Lower lobe of right lung (tissue), 2 donors: ENCODE results near the gene POFUT1. TPM values are rescaled to one million over a fixed set of nuclear protein-coding genes. Genes with fewer than 3 reads are reported as not detected.

Experiments
- ATAC-seq, 2 donors: fragments of 200-7000 bp; cut with Tn5 transposase; one replicate each; pipeline ENCODE4 v1.9.1; 2020 to 2022; ENCODE audit warnings: mild to moderate bottlenecking in 2 of 2, moderate library complexity in 2 of 2
- DNase-seq: peaks from one replicate; pipeline ENCODE4 v3.0.0-alpha.2; 2020
- H3K27ac ChIP-seq: fragments of 200-600 bp; one replicate; pipeline ENCODE4 v1.8.0; 2022
- H3K27me3 ChIP-seq: fragments of 200-600 bp; one replicate; pipeline ENCODE4 v1.8.0; 2022; ENCODE audit warnings: low read depth
- H3K36me3 ChIP-seq: fragments of 200-600 bp; one replicate; pipeline ENCODE4 v1.8.0; 2022; ENCODE audit warnings: mild to moderate bottlenecking
- H3K4me1 ChIP-seq: fragments of 200-600 bp; one replicate; pipeline ENCODE4 v1.8.0; 2022
- H3K4me3 ChIP-seq: fragments of 200-600 bp; one replicate; pipeline ENCODE4 v1.8.0; 2022; ENCODE audit warnings: mild to moderate bottlenecking
- H3K9me3 ChIP-seq: fragments of 200-600 bp; one replicate; pipeline ENCODE4 v1.8.0; 2022
- intact Hi-C: fragments of 100-400 bp; cut with DNase I; formaldehyde crosslinking; loops from one replicate; pipeline ENCODE4 v1.11.0; 2022
- total RNA-seq: library from RNA; stranded (reverse); fragmentation: NEBNext Ultra II Directional; extraction: Animal tissue kit (Norgen Biotek cat#: 25700); gene quantifications from one replicate; pipeline ENCODE4 v1.2.1, GENCODE V29; 2021
- TF ChIP-seq, protein P1 (sequence below): fragments of 200-600 bp; IDR thresholded peaks from one replicate; pipeline ENCODE4 v1.8.0; 2022; ENCODE audit warnings: antibody characterized with exemption, mild to moderate bottlenecking
- donor health status: DM: no; HTN: yes; CAD: no; lungs with severe emphysema.

The POFUT1 gene
- total RNA-seq, 1 donor from 2014 or later = 26.1 TPM

DNA sequence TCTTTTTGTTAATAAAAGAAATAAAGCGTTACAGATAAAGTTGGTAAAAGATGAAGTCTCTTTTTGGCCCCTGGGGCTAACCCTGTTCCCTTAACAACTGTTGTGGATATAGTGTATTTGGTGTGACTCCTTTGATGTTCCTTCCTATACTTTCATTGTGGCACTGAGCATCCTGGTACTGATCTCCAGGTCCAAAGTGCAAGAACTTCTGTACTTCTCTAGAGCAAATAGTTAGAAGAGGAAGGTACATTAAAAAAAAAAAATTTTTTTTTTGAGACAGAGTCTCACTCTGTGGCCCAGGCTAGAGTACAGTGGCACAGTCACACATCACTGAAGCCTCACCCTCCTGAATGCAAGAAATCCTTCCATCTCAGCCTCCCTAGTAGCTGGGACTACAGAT is 6.2 kb downstream of the POFUT1 start:
- Histone ChIP-seq H3K27me3 (no peaks in the 10 kb centered on the region), H3K9me3 (no peaks in the 10 kb centered on the region), H3K36me3 (peaks cover 73% of the 10 kb centered on the region), H3K4me1 (peaks cover 3% of the 10 kb centered on the region), H3K4me3 (no peak overlapping the region), H3K27ac (no peak overlapping the region)
- ATAC-seq (no peak), DNase-seq (no peak)
- intact Hi-C loops = no loop called here
- TF ChIP-seq, protein P1, sequence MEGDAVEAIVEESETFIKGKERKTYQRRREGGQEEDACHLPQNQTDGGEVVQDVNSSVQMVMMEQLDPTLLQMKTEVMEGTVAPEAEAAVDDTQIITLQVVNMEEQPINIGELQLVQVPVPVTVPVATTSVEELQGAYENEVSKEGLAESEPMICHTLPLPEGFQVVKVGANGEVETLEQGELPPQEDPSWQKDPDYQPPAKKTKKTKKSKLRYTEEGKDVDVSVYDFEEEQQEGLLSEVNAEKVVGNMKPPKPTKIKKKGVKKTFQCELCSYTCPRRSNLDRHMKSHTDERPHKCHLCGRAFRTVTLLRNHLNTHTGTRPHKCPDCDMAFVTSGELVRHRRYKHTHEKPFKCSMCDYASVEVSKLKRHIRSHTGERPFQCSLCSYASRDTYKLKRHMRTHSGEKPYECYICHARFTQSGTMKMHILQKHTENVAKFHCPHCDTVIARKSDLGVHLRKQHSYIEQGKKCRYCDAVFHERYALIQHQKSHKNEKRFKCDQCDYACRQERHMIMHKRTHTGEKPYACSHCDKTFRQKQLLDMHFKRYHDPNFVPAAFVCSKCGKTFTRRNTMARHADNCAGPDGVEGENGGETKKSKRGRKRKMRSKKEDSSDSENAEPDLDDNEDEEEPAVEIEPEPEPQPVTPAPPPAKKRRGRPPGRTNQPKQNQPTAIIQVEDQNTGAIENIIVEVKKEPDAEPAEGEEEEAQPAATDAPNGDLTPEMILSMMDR = no peak

DNA sequence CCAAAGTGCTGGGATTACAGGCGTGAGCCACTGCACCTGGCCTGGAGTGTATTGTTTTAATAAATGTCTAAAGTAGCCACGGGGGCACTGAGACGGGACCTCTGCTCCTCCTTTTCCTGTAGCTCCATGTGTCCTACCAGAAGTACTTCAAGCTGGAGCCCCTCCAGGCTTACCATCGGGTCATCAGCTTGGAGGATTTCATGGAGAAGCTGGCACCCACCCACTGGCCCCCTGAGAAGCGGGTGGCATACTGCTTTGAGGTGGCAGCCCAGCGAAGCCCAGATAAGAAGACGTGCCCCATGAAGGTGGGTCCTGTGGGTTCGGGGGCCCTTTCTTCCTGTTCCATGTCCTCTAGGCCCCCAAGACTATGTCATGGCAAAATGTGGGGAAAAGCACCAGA is 7.5 kb downstream of the POFUT1 start:
- intact Hi-C loops = no loop called here
- H3K4me1 ChIP-seq = no peaks in the 10 kb centered on the region
- TF ChIP-seq, protein P1 = no peak
- no peaks in the 10 kb centered on the region for H3K27me3 ChIP-seq
- no peak overlapping the region for H3K4me3 ChIP-seq
- ATAC-seq (no peak), DNase-seq (no peak)
- peaks cover 76% of the 10 kb centered on the region for H3K36me3 ChIP-seq
- H3K27ac ChIP-seq = no peak overlapping the region
- H3K9me3 ChIP-seq = no peaks in the 10 kb centered on the region

DNA sequence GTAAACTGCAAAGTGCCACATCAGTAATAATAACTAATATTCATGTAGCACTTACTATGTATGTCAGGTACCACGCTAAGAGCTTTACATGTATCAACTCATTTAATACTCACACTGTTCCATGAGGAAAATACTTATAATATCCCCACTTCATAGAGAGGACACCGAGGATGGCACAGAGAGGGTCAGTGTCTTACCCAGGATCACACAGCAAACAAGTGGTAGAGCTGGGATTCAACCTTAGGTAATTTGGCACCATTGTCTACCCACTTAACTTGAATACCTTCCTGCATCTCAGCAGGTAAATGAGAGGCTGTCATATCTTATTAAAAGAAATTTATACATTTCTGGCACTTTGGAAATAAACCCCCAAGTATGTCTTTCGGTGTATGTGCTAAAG is 8.0 kb downstream of the POFUT1 start:
- Histone ChIP-seq H3K9me3 (no peaks in the 10 kb centered on the region), H3K36me3 (peaks cover 76% of the 10 kb centered on the region), H3K4me3 (no peak overlapping the region), H3K27ac (no peak overlapping the region), H3K4me1 (no peaks in the 10 kb centered on the region), H3K27me3 (no peaks in the 10 kb centered on the region)
- DNase-seq (no peak), ATAC-seq (no peak)
- TF ChIP-seq, protein P1 = no peak
- intact Hi-C loops = no loop called here

DNA sequence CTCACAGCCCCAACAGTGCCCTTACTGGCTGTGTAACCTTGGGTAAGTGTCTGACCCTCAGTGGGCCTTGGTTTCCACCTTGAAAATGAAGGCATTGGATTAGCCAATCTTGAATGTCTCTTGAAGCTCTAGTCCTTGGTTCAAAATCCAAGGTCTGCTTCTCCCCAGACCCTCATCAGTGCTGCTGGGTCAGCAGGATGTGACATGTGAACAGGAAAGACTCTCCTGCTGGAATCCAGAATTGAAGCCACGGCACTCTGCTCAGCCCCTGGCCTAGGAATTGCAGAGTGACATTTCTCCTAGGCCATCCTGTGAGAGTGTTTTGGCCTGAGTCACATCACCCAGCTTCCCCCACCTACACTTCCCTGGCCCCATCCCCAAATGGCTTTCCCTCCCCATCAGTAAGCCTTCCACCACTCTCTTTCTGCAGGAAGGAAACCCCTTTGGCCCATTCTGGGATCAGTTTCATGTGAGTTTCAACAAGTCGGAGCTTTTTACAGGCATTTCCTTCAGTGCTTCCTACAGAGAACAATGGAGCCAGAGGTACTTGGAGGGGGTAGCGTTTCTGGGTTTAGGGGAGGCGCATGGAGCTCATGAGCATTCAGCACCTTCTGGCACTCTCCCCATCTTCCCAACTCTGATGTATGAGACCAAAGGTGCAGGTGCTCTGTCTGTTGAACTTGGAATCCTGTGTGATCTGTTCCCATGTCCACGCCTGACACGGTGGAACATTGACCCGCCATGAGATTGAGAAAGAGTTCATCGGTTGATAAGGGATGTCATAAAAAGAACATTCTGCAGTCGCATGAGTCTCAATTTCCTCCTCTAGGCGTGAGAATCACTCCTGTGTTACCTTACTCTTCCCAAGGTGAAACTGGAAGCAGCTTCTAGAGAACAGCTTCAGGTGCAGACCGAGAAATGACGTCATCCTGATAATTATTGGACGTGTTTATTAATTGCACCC is 8.8 kb downstream of the POFUT1 start:
- Histone ChIP-seq H3K4me3 (no peak overlapping the region), H3K27ac (no peak overlapping the region), H3K4me1 (no peaks in the 10 kb centered on the region), H3K27me3 (no peaks in the 10 kb centered on the region), H3K9me3 (no peaks in the 10 kb centered on the region), H3K36me3 (peaks cover 76% of the 10 kb centered on the region)
- intact Hi-C loops = no loop called here
- no peak for ATAC-seq
- DNase-seq = no peak
- TF ChIP-seq, protein P1 = no peak

DNA sequence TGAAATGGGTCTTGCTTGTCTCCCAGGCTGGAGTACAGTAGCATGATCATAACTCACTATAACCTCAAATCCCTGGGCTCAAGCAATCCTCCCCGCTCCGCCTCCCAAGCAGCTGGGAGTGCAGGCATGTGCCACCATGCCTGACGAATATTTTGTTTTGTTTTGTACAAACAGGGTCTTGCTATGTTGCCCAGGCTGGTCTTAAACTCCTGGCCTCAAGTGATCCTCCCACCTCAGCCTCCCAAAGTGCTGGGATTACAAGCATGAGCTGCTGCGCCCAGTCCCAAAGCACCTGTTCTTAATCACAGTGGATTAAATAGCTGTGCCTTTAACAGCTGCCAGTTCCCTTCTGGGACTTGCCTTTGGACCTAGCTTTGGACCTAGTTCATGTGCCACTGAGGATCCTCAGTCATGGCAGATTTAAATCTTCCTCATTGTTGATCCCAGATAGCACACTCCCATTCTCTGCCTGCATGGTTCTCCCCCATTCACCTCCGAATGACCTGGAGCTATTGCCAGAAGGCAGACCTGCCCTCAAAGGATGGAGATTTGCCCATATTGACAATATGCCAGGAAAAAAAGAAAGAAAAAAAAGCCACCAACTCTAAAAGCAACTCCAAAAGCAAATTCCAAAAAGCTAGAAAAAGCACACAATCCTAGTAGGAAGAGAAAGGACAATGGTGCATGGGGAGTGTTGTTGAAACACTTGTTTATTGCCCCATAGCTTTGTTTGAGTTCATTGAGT is 10.6 kb downstream of the POFUT1 start:
- H3K27ac ChIP-seq = no peak overlapping the region
- H3K27me3 ChIP-seq = no peaks in the 10 kb centered on the region
- intact Hi-C loops = no loop called here
- H3K4me1 ChIP-seq = no peaks in the 10 kb centered on the region
- no peak overlapping the region for H3K4me3 ChIP-seq
- DNase-seq (no peak), ATAC-seq (no peak)
- H3K36me3 ChIP-seq = peaks cover 80% of the 10 kb centered on the region
- TF ChIP-seq, protein P1 = no peak
- no peaks in the 10 kb centered on the region for H3K9me3 ChIP-seq
